Activated CD4-positive, alpha-beta memory T cell treated with anti-CD3 and anti-CD28 coated beads for 36 hours (primary cell): ENCODE data around the gene ELFN2. TPM values are rescaled to one million over a fixed set of nuclear protein-coding genes. Genes with fewer than 3 reads are reported as not detected.
A peak's percentile ranks its signal among the peaks of the same experiment; 100 is the strongest.

ENCODE experiments used
- CTCF ChIA-PET: fragments of 350-600 bp; sonication (Branson Sonifier 250); formaldehyde crosslinking; loops from one replicate; lab custom pipeline; 2021; ENCODE audit warnings: antibody characterized with exemption, inconsistent platforms; lab: Charles Lee
- POLR2A ChIA-PET: fragments of 350-600 bp; sonication (Branson Sonifier 250); formaldehyde crosslinking; loops from one replicate; lab custom pipeline; 2021; ENCODE audit warnings: antibody characterized with exemption; lab: Charles Lee
- DNase-seq: peaks from one replicate; pipeline ENCODE4 v3.0.0-alpha.2; 2020
- H3K27ac Mint-ChIP-seq: one replicate; pipeline ENCODE4 v1.8.0; 2021; ENCODE audit warnings: mixed read lengths
- H3K27me3 Mint-ChIP-seq: one replicate; pipeline ENCODE4 v1.8.0; 2021; ENCODE audit warnings: mixed read lengths
- H3K36me3 Mint-ChIP-seq: one replicate; pipeline ENCODE4 v1.8.0; 2021; ENCODE audit warnings: mixed read lengths
- H3K4me1 Mint-ChIP-seq: one replicate; pipeline ENCODE4 v1.8.0; 2021; ENCODE audit warnings: low read depth, mixed read lengths
- H3K4me3 Mint-ChIP-seq: one replicate; pipeline ENCODE4 v1.8.0; 2021; ENCODE audit warnings: mild to moderate bottlenecking, mixed read lengths
- H3K9me3 Mint-ChIP-seq: one replicate; pipeline ENCODE4 v1.8.0; 2021; ENCODE audit warnings: mixed read lengths
- intact Hi-C: fragments of 100-400 bp; cut with micrococcal nuclease; formaldehyde crosslinking; loops from one replicate; pipeline ENCODE4 v1.15.1; 2023
- total RNA-seq, 2 experiments: library from RNA; stranded (reverse); gene quantifications; one replicate each; pipeline ENCODE4 v1.2.3, GENCODE V29; 2021

Gene ELFN2
- total RNA-seq, 2 experiments from 2014 or later, result 0.39 to 0.57 TPM

- CTCF ChIA-PET, result no interaction called here
- Mint-ChIP-seq H3K4me3 (no peak overlapping the region), H3K27me3 (no peaks in the 10 kb centered on the region), H3K36me3 (no peaks in the 10 kb centered on the region), H3K4me1 (no peaks in the 10 kb centered on the region), H3K9me3 (no peaks in the 10 kb centered on the region), H3K27ac (no peak overlapping the region)
- intact Hi-C loops, result no loop called here
- POLR2A ChIA-PET, result no interaction called here
- DNase-seq, result no peak
These were observed 40.8 kb downstream of the ELFN2 start for GRCh38 chr22:37386441-37386840.

DNA sequence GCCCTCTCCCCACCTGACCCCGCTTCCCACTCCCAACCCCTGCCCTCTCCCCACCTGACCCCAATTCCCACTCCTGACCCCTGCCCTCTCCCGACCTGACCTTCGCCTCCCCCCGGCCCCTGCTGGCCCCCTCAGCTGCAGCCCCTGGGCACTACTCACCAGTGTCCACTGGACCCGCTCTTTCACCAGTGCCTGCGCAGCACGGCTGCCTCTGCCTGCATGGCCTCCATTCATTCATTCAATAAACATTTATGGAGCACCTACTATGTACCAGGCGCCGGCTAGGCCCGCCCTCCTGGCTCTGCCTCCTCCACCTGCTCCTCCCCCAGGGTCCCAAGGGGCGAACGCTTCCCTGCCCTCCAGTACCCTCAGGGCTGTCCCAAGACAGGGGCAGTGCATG is 42.6 kb downstream of the ELFN2 start:
- no peak for DNase-seq
- no peaks in the 10 kb centered on the region for H3K9me3 Mint-ChIP-seq
- H3K27ac Mint-ChIP-seq, result no peak overlapping the region
- CTCF ChIA-PET, result no interaction called here
- no peaks in the 10 kb centered on the region for H3K36me3 Mint-ChIP-seq
- intact Hi-C loops, result no loop called here
- H3K4me1 Mint-ChIP-seq, result no peaks in the 10 kb centered on the region
- POLR2A ChIA-PET, result no interaction called here
- no peak overlapping the region for H3K4me3 Mint-ChIP-seq
- H3K27me3 Mint-ChIP-seq, result peaks cover under 1% of the 10 kb centered on the region

DNA sequence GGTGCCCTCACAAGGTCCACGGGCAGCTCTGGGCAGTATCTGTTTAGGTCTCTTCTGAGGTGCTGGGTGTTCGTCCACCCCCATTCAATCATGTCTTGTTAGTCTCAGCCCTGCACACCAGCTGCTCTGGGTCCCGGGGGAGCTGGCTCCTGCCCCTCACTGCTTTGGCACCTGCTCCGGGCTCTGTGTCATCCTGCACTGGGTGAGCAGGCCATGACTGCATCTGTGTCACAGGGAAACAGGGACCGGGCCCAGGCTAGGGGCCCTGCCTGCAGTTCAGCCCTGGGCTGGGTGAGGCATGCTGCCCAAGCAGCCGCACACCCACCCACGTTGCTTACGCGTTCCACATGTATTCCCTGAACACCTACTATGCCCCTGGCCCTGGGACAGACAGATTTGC is 43.9 kb downstream of the ELFN2 start:
- intact Hi-C loops, result no loop called here
- no peak overlapping the region for H3K4me3 Mint-ChIP-seq
- no peaks in the 10 kb centered on the region for H3K9me3 Mint-ChIP-seq
- no peak overlapping the region for H3K27ac Mint-ChIP-seq
- ChIA-PET POLR2A (no interaction called here), CTCF (no interaction called here)
- no peaks in the 10 kb centered on the region for H3K36me3 Mint-ChIP-seq
- no peaks in the 10 kb centered on the region for H3K4me1 Mint-ChIP-seq
- DNase-seq, result no peak
- H3K27me3 Mint-ChIP-seq, result peaks cover 7% of the 10 kb centered on the region

- intact Hi-C loops, result no loop called here
- CTCF ChIA-PET, result interaction anchor here (0.6 kb wide), 1 partner anchor 102 kb away, joined by 4 read pairs; no protein-coding TSS in a partner anchor
These were observed 45.8 kb downstream of the ELFN2 start for GRCh38 chr22:37381489-37381888.

GRCh38 chr22:37379722-37380121 is 47.6 kb downstream of the ELFN2 start:
- no peaks in the 10 kb centered on the region for H3K4me1 Mint-ChIP-seq
- H3K36me3 Mint-ChIP-seq, result no peaks in the 10 kb centered on the region
- H3K4me3 Mint-ChIP-seq, result no peak overlapping the region
- no peaks in the 10 kb centered on the region for H3K9me3 Mint-ChIP-seq
- CTCF ChIA-PET, result interaction anchor here (1.4 kb wide), 1 partner anchor 180 kb away, joined by 3 read pairs; no protein-coding TSS in a partner anchor
- H3K27me3 Mint-ChIP-seq, result peaks cover 27% of the 10 kb centered on the region
- H3K27ac Mint-ChIP-seq, result no peak overlapping the region
- intact Hi-C loops, result no loop called here
- POLR2A ChIA-PET, result no interaction called here
- DNase-seq, result no peak

More at GRCh38 chr22:37381489-37381888, 45.8 kb downstream of the ELFN2 start:
- Mint-ChIP-seq H3K9me3 (no peaks in the 10 kb centered on the region), H3K27me3 (peaks cover 16% of the 10 kb centered on the region), H3K36me3 (no peaks in the 10 kb centered on the region), H3K4me3 (no peak overlapping the region), H3K4me1 (no peaks in the 10 kb centered on the region), H3K27ac (no peak overlapping the region)
- POLR2A ChIA-PET, result no interaction called here
- DNase-seq, result no peak

DNA sequence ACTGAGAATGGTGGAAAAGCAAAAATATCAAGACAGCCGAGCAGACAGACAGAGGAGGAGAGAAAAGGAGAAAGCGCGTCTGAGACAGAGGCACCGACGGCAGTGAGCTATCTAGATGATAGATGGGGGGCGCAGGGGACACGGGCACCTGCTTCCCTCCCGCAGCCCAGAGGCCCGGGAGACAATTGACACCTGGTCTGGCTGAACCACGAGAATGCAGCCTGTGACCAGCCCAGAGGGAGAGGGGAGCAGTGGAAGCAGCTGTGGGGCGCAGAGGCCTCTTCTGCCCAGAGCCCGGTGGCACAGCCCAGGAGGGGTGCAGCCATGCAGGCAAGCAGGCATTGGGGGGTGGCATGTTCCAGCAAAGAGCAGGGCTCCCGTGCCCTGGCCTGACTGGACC is 48.2 kb downstream of the ELFN2 start:
- Mint-ChIP-seq H3K4me1 (no peaks in the 10 kb centered on the region), H3K4me3 (no peak overlapping the region), H3K27ac (no peak overlapping the region), H3K27me3 (peaks cover 32% of the 10 kb centered on the region), H3K9me3 (no peaks in the 10 kb centered on the region), H3K36me3 (no peaks in the 10 kb centered on the region)
- no peak for DNase-seq
- ChIA-PET CTCF (interaction anchor here (1.4 kb wide), 1 partner anchor 179 kb away, joined by 3 read pairs; no protein-coding TSS in a partner anchor), POLR2A (no interaction called here)
- intact Hi-C loops, result no loop called here

DNA sequence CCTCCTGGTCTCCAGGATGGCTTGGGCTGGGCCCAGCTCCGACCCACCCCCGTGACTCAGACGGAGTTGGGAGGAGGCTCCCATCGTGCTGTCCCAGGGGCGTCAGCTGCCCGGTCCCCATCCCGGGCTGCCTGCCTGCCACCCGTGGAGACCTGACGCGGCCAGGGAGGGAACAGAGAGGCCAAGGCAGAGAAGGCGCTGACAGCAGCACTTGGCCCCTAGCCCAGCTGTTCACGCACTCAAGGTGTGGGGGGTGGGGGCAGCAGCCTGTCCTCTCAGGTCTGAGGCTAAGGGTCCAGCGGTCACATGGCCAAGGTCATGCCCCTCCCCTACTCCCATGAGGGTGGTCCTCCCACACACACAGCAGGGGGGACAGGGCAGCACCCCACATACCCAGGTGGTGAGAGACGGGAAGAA is 48.6 kb downstream of the ELFN2 start:
- H3K9me3 Mint-ChIP-seq, result no peaks in the 10 kb centered on the region
- no peak overlapping the region for H3K27ac Mint-ChIP-seq
- intact Hi-C loops, result no loop called here
- no peak overlapping the region for H3K4me3 Mint-ChIP-seq
- H3K4me1 Mint-ChIP-seq, result no peaks in the 10 kb centered on the region
- POLR2A ChIA-PET, result no interaction called here
- H3K36me3 Mint-ChIP-seq, result no peaks in the 10 kb centered on the region
- no peak for DNase-seq
- CTCF ChIA-PET, result no interaction called here
- H3K27me3 Mint-ChIP-seq, result peaks cover 33% of the 10 kb centered on the region

- intact Hi-C loops, result no loop called here
- CTCF ChIA-PET, result no interaction called here
These were observed 49.4 kb downstream of the ELFN2 start for GRCh38 chr22:37377927-37378326.

GRCh38 chr22:37377138-37377537 is 50.1 kb downstream of the ELFN2 start:
- POLR2A ChIA-PET, result no interaction called here
- H3K27me3 Mint-ChIP-seq, result peaks cover 33% of the 10 kb centered on the region
- CTCF ChIA-PET, result no interaction called here
- H3K36me3 Mint-ChIP-seq, result no peaks in the 10 kb centered on the region
- intact Hi-C loops, result no loop called here
- DNase-seq, result no peak
- H3K9me3 Mint-ChIP-seq, result no peaks in the 10 kb centered on the region
- no peak overlapping the region for H3K27ac Mint-ChIP-seq
- no peak overlapping the region for H3K4me3 Mint-ChIP-seq
- no peaks in the 10 kb centered on the region for H3K4me1 Mint-ChIP-seq

More at GRCh38 chr22:37377927-37378326, 49.4 kb downstream of the ELFN2 start:
- H3K9me3 Mint-ChIP-seq, result no peaks in the 10 kb centered on the region
- POLR2A ChIA-PET, result no interaction called here
- no peak overlapping the region for H3K4me3 Mint-ChIP-seq
- no peak for DNase-seq
- no peak overlapping the region for H3K27ac Mint-ChIP-seq
- H3K27me3 Mint-ChIP-seq, result peaks cover 33% of the 10 kb centered on the region
- H3K4me1 Mint-ChIP-seq, result no peaks in the 10 kb centered on the region
- H3K36me3 Mint-ChIP-seq, result no peaks in the 10 kb centered on the region

DNA sequence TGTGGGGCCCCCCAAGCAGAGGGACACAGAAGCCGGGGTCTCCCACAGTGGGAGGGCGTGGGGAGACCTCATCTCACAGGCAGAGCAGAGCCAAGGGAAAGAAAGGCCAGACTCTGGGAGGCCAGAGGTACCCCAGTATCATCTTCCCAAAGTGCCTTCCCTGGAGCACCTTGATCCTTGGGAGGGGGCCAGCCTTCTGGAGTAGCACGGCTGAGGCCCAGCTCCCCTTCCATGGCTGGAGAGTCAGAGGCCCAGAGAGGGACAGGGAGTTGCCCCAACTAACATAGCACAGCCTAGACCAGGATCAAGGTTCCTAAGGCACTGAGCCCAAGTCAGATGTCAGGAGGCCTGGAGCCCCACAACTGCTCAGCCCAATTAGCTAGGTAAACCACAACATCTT is 50.6 kb downstream of the ELFN2 start:
- Mint-ChIP-seq H3K4me3 (no peak overlapping the region), H3K27me3 (peaks cover 33% of the 10 kb centered on the region), H3K27ac (peak overlapping the region; percentile 13), H3K36me3 (no peaks in the 10 kb centered on the region), H3K4me1 (no peaks in the 10 kb centered on the region), H3K9me3 (no peaks in the 10 kb centered on the region)
- no peak for DNase-seq
- ChIA-PET POLR2A (no interaction called here), CTCF (no interaction called here)
- intact Hi-C loops, result no loop called here

DNA sequence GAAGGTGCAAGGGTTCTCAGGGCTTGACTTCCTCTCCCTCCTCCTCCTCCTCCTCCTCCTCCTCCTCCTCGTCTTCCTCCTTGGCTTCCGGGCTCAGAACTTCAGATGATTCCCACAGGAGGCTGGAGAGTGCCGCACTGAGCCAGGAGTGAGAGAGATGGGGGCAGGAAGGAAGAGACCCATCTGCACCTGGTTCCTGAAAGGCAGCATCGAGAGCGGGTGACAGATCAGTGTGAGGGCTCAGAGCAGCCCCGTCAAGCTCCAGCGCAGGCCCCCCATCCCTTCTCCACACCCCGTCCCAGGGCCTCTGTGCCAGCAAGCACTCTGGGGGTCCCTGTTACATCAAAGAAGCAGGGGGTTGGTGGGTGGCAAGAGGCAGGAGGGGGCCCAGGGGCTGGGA is 51.5 kb downstream of the ELFN2 start:
- ChIA-PET CTCF (no interaction called here), POLR2A (no interaction called here)
- Mint-ChIP-seq H3K36me3 (no peaks in the 10 kb centered on the region), H3K4me1 (no peaks in the 10 kb centered on the region), H3K9me3 (no peaks in the 10 kb centered on the region), H3K4me3 (no peak overlapping the region), H3K27me3 (peaks cover 33% of the 10 kb centered on the region), H3K27ac (no peak overlapping the region)
- DNase-seq, result no peak
- intact Hi-C loops, result no loop called here

DNA sequence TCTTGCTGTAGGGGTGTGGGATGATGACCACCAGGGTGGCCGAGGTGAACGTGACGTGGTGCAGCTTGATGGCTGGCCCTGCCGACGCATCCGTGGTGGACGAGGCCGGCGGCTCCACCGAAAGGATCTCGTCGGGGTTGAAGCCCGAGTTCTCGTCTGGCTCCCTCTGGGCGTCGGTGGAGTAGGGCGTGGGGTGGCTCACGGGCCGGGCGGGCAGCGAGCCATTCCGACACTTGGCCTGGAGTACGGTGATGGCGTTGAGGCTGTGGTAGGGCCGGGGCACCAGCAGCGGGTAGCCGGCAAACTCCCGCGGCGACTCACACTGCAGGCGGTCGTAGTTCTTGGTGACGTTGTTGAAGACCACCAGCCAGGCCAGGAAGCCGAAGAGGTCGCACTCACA is 52.7 kb downstream of the ELFN2 start:
- H3K36me3 Mint-ChIP-seq, result no peaks in the 10 kb centered on the region
- no peaks in the 10 kb centered on the region for H3K4me1 Mint-ChIP-seq
- H3K27ac Mint-ChIP-seq, result no peak overlapping the region
- no peaks in the 10 kb centered on the region for H3K9me3 Mint-ChIP-seq
- intact Hi-C loops, result no loop called here
- no peak for DNase-seq
- POLR2A ChIA-PET, result no interaction called here
- CTCF ChIA-PET, result no interaction called here
- H3K27me3 Mint-ChIP-seq, result peaks cover 32% of the 10 kb centered on the region
- H3K4me3 Mint-ChIP-seq, result no peak overlapping the region

GRCh38 chr22:37373451-37373850 is 53.8 kb downstream of the ELFN2 start:
- H3K4me1 Mint-ChIP-seq, result no peaks in the 10 kb centered on the region
- DNase-seq, result no peak
- ChIA-PET POLR2A (no interaction called here), CTCF (no interaction called here)
- intact Hi-C loops, result no loop called here
- no peak overlapping the region for H3K4me3 Mint-ChIP-seq
- peaks cover 26% of the 10 kb centered on the region for H3K27me3 Mint-ChIP-seq
- no peak overlapping the region for H3K27ac Mint-ChIP-seq
- H3K9me3 Mint-ChIP-seq, result no peaks in the 10 kb centered on the region
- no peaks in the 10 kb centered on the region for H3K36me3 Mint-ChIP-seq
